Stimulated activated CD4-positive, alpha-beta T cell treated with anti-CD3 and anti-CD28 coated beads, Interleukin-4, amount 100 ng/mL, for 1 hour (primary cell): Measurements from ENCODE around the gene RNU1-4.
"Not testable (repeated sequence)": the region's sequence is repeated elsewhere in the genome, so short reads cannot be mapped to it uniquely, and the experiment has no call there.

Experiments
- DNase-seq: peaks from one replicate; pipeline ENCODE4 v3.0.0-alpha.2; 2020

Gene RNU1-4

DNA sequence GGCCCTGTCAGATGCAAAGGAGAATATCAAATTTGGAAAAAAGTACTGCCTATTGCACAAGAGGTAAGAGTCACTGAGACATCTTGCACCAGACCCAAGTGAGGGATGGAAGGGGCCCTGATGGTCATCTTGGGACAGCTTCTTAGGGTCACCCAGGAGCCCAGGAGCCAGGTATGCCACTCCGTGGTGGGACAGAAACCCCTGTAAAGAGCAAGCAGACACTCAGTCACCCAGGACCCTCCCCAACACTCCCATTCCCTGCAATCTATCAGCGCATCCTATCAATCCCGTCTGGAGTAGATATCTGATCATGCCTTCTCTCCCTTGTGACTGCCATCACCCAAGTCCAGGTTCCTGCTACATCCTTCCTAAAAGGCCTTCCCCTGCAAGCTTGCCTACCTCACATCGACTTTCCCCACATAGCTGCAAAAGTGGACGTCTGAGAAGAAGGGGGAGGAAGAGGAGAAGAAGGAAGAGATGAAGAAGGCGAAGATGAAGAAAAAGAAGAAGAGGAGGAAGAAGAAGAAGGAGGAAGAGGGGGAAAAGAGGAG, 30.7 kb downstream of the RNU1-4 start:
- DNase-seq = not testable (repeated sequence)

DNA sequence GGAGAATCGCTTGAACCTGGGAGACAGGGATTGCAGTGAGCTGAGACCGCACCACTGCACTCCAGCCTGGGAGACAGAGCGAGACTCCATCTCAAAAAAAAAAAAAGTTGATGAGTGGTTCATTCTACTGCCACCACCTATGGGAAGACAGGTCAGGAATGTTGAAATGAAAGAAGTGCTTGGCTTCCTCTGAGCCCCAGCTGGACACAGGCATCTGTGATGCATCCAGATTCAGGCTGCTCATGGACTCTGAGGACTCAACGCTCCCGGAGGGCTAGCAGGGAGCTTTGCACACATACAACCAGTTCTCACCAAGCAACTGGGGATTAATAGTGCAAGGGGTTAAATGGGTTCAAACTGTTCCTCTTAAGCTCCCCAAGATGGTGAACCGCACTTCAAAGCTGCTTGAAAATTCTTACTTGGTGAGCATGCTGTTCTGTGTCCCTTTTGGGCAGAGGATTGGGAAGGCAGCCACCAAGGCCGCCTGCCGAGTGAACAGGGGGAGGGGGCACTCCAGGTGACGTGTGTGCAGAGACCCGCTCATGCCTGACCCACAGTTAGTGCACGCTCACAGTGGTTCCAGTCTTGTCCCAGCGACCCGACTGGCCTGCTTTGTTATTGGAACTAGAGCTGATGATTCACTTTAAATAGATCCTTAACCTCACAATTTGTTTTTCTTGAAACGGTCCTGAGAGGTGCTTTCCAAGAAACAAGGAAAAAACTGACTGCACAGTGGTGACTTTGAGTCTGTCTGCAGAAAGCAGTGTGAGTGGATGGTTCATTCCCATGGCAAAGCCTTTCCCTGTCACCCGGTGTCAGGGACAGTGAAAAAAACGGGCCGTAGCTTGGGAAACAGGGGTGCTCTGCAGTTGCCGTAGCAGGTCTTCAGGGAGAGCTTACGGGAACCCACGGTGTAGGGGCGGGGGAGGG, 32.2 kb downstream of the RNU1-4 start:
- DNase-seq = not testable (repeated sequence)

DNA sequence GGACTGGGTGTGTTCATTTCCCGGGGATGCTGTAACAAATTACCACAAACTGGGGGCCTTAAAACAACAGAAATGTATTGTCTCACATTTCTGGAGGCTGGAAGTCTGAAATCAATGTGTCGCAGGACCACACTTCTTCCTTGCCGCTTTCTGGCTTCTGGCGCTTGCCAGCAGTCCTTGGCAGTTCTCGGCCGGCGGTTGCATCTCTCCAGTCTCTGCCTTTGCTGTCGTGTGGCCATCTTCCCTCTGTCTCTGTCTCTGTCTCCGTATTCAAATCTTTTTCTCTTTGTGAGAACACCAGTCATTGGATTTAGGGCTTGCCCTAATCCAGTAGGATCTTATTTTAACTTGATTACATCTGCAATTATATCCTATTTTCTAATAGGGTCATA, 32.9 kb downstream of the RNU1-4 start:
- DNase-seq = not testable (repeated sequence)

DNA sequence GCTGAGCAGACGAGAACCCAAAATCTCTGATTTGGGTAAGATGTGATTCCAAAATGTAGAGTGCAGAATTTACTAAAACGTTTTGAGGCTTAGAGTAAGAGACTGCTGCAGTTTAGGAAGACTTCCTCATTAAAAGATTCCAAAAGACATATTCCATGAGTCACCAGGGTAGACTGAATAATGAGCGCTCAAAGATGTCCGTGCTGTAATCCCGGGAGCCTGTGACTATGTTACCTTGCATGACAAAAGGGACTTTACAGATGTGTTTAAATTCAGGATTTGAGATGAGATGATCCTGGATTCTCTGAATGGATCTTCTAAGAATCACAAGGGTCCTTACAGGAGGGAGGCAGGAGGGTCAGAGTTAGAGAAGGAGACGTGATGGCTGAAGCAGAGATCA, 33.4 kb downstream of the RNU1-4 start:
- not testable (repeated sequence) for DNase-seq

DNA sequence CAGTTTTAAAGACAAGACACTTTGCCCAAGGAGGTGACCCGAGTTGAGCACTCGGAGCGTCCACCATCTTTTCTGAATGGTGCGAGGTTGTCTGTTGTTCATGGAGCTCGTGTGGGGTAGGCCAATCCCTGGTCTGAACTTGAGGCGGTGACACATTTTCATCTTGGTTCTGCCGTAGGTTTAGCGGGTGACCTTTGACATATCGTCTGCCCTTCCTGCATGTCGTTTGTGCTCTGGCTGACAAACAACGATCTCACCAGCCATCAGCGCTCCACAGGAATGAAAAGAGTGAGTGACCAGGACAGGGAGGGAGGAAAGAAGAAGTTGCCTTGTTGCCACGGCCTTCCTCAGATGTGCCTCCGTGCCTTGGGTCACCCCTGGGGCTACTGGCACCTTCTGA, 34.5 kb downstream of the RNU1-4 start:
- DNase-seq = not testable (repeated sequence)

DNA sequence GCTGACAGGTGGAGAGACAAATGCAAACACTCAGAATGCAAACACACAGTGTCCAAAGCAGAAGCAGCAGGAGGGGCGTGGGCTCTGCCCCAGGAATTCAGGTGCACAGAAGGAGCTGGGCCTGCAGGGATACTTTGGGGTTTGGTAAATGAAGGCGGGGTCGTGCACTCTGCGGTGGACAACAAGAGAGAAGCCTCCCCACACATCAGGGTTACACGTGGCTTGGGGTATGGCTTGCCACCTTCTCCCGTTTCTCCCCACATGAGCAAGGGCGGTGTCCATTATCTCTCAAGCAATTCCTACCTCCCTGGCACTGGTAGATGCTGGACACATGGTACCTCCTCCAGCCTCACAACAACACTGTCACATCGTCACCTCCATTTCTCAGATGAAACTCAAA, 35.0 kb downstream of the RNU1-4 start:
- not testable (repeated sequence) for DNase-seq

DNA sequence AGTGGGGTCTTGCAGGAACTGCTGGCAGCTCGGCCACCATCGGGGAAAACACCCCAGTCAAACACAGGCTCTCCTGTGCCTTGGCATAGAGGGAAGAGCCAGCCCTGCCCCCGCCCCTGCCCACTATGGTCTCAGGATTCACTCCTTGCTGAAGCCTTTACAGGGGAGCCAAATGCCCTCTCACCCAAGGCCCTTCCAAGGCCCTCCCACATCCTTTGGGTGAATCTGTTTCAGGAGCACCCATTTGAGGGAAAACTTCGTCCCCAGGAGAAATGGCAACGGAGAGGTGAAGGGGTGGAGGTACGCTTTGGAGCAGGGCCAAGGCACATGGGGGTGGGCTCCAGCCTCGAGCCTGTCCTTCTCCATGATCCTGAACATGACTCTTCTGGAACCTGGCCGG, 35.9 kb downstream of the RNU1-4 start:
- not testable (repeated sequence) for DNase-seq

DNA sequence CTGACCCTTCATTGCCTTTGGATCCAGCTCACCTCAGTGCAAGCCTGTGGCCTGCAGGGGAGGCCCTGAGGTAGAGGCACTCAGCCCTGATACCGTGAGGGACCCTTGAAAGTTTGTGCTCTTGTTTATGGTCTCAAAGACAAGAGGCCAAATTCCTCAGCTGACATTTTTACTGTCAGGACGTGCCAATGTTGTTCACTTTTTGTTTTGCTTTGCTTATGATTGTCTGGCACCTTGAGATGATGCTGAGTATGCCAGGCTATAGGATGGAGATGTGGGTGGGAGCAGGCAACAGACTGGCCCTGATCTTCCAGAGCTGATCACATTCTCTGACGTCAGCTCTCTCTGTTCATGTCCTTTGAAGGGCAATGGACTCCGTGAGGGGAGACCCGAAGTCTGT, 36.5 kb downstream of the RNU1-4 start:
- DNase-seq = not testable (repeated sequence)

DNA sequence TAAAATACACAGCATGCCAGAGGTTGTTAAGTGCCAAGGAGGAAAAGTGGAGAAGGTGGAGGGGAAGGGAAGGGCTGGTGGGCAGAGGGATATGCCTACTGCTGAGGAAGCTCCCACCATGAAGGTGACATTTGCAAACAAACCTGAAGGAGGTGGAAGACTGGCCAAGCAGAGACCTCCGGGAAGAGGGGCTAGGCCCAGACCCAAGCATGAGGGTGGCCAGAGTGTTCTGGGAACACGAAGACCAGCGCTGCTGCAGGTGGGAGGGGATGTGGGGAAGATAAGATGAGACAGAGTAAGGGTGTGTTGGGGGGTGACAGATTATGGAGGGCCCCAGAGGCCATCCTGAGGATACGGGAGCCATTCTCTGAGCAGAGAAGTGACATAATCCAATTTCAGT, 37.5 kb downstream of the RNU1-4 start:
- not testable (repeated sequence) for DNase-seq

DNA sequence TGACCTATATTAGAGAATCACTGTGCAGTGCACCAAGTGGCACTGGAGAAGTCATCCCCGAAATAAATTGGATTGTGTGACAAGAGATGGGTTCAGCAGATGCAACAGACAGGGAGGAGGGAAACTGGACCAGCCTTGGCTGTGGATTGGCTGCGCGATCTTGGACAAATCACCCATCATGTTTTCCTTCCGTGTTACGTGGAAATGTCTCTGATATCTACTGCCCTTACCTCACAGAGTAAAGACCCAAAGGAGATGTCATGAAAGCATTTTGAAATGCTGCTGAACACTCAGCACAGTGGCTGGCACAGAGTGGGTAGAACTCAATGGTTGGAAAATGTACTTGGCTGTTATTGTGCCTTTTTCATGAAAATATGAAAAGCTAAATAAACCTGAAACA, 39.2 kb downstream of the RNU1-4 start:
- DNase-seq = not testable (repeated sequence)

DNA sequence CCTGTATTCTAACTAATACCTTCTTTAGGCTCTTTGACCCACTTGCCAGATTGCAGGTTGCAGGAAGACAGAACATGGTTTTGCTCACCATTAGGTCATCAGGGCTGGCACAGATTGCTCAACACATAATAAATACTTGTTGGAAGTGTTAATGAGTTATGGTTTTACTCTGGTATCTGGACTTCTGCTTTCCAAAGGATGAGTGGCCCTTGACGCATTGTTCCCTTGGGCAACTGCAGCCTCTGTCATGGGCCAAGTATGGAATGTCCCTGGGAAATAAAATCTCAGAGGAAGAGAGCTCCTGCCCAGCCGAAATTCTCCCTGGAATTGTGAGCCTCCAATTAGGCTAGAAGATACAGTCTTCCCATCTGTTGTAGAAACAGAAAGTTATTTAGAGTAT, 40.7 kb downstream of the RNU1-4 start:
- DNase-seq = not testable (repeated sequence)

DNA sequence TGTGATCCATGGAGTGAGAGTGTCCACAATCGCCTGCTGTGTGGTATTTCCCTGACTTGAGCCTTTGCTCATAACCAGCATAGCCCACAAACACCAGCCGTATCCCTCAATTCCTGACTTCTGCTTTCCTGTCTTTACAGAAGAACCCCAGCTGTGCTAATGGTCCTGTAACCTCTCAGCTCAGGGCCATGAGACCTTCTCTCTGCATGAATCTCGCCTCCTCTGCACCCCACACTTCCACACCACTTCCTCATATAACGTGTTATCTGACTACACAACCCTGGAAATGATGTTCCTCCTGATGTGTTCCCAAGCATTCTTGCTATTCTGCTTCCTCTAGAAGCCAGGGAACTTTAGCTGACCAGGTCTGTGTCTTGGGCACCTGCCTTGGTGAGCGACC, 41.3 kb downstream of the RNU1-4 start:
- DNase-seq = not testable (repeated sequence)

DNA sequence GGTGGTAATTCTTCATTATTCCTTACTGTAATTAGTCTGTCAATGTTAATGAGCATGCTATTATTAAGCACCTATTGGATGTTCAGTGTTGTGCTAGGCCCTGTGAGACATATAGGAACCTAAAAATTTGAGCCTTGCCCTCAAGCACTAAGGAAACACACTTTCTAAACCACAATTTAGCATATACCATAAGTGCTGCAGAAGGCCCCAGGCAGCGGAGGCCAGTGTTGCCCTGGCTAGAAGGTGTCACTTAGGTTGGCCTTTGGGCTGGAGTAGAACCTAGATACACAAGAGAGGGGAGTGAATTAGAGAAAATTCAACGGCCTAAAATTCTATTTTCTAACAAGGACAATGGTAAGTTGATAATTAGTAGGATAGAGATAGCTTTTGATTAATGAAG, 44.6 kb downstream of the RNU1-4 start:
- DNase-seq = not testable (repeated sequence)

DNA sequence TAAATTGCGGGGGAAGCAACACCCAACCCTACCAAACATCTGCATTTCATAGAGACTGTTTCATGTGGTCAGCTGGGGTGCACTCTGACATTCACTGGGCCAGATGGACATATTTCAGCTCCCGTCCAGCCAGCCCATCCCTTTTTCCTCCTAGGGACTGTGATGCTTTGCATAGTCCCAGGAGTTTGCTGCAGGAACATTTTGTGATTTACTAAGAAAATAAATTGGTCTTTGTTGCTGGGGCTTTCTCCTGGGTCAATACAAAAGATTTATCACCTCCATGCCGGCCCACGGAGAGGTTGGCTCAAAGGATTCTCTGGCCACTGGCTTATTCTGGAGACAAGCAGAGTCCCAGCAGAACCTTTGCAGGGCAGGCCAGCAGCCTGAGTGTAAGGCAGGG, 46.0 kb downstream of the RNU1-4 start:
- DNase-seq = not testable (repeated sequence)

DNA sequence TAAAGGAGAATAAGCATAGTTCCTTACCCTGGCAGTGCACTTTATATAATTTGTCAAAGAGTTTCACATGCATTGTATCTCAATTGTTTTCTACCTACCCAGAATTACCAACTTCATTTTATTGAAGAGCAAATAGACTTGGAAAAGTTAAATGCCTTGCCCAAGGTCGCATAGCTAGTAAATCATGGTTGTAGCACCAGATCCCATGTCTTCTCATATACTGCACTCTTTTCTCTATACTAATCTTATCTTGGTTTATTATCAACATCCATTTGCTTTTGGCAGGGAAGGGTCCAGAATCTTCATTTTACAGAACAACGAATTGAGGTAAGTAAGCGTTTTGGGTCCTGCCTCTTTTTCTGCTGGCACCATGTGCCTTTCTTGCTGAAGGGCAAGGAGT, 46.9 kb downstream of the RNU1-4 start:
- not testable (repeated sequence) for DNase-seq

DNA sequence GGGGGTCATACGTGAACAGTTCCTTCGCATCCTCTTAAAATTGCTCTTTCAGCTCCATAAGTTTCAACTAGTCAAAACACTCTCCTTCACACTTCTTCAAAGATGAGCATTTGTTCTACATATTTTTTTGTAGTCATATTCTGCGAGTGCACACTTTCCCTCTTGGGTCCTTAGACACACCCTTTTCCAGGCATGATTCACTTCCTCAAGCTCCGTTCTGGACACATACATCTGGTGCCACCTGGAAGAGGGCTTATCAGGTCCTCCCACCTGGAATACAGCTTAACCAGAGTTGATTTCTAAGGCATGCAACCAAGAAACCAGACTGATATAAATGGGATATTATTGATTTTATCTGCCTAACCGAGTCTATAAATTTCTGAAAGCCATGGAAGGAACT, 47.4 kb downstream of the RNU1-4 start:
- DNase-seq = not testable (repeated sequence)
